SK-N-SH treated with all-trans-retinoic acid at 6 μM for 48 hours (cell line): ENCODE data around the gene SLC25A25.

Experiments used
- ARNTL ChIP-seq: fragments of 450-650 bp; formaldehyde crosslinking; IDR thresholded peaks from 2 replicates; pipeline ENCODE4 v1.5.0; 2020; ENCODE audit warnings: low read depth, mild to moderate bottlenecking, moderate library complexity, borderline replicate concordance
- BACH2 ChIP-seq: fragments of 250-450 bp; sonication (Bioruptor Pico); IDR thresholded peaks from 2 replicates; pipeline ENCODE4 v1.9.0; 2021; ENCODE audit warnings: mild to moderate bottlenecking, borderline replicate concordance
- OSR1 ChIP-seq: fragments of 250-450 bp; sonication (Bioruptor Pico); IDR thresholded peaks from 2 replicates; pipeline ENCODE4 v1.8.0; 2022; ENCODE audit warnings: moderate library complexity, mild to moderate bottlenecking, inconsistent platforms
- PATZ1 ChIP-seq: fragments of 250-450 bp; sonication (Bioruptor Pico); IDR thresholded peaks from 2 replicates; pipeline ENCODE4 v1.8.0; 2020; ENCODE audit warnings: mild to moderate bottlenecking, moderate library complexity, borderline replicate concordance
- TSHZ2 ChIP-seq: fragments of 250-450 bp; sonication (Bioruptor Pico); IDR thresholded peaks from 2 replicates; pipeline ENCODE4 v1.5.0; 2020; ENCODE audit warnings: mild to moderate bottlenecking, moderate library complexity
- ZC3H10 ChIP-seq: fragments of 250-450 bp; sonication (Bioruptor Pico); IDR thresholded peaks from 2 replicates; pipeline ENCODE4 v1.5.1; 2021; ENCODE audit warnings: mild to moderate bottlenecking, moderate library complexity
- ZNF565 ChIP-seq: fragments of 450-650 bp; formaldehyde crosslinking; conservative IDR thresholded peaks from 2 replicates; pipeline ENCODE4 v1.5.0; 2020; ENCODE audit warnings: low read depth, mild to moderate bottlenecking, moderate library complexity

- no peak for TF ChIP-seq ARNTL
- no peak for TF ChIP-seq TSHZ2
- TF ChIP-seq ZNF565: no peak
- no peak for TF ChIP-seq PATZ1
- no peak for TF ChIP-seq OSR1 (CRISPR knock-in tag)
- no peak for TF ChIP-seq BACH2 (CRISPR knock-in tag)
- TF ChIP-seq ZC3H10: no peak
These were observed 4.4 kb downstream of the SLC25A25 start for GRCh38 chr9:128072144-128073021.
